Activated naive CD8-positive, alpha-beta T cell treated with anti-CD3 and anti-CD28 coated beads for 36 hours (primary cell): Measurements from ENCODE around the gene STIP1. TPM values are rescaled to one million over a fixed set of nuclear protein-coding genes. Genes with fewer than 3 reads are reported as not detected.
"Not testable (repeated sequence)": the region's sequence is repeated elsewhere in the genome, so short reads cannot be mapped to it uniquely, and the experiment has no call there.

Experiments used
- DNase-seq: peaks from one replicate; pipeline ENCODE4 v3.0.0; 2021
- H3K27ac Mint-ChIP-seq: one replicate; pipeline ENCODE4 v1.8.0; 2022; ENCODE audit warnings: mild to moderate bottlenecking, moderate library complexity, mixed read lengths
- H3K27me3 Mint-ChIP-seq: one replicate; pipeline ENCODE4 v1.8.0; 2022; ENCODE audit warnings: mild to moderate bottlenecking, mixed read lengths
- H3K36me3 Mint-ChIP-seq: one replicate; pipeline ENCODE4 v1.8.0; 2021; ENCODE audit warnings: mild to moderate bottlenecking, mixed read lengths
- H3K4me1 Mint-ChIP-seq: one replicate; pipeline ENCODE4 v1.8.0; 2021; ENCODE audit warnings: mixed read lengths
- H3K4me3 Mint-ChIP-seq: one replicate; pipeline ENCODE4 v1.8.0; 2022; ENCODE audit warnings: mild to moderate bottlenecking, moderate library complexity, mixed read lengths
- H3K9me3 Mint-ChIP-seq: one replicate; pipeline ENCODE4 v1.8.0; 2022; ENCODE audit warnings: mixed read lengths
- total RNA-seq, 2 experiments: library from RNA; stranded (reverse); gene quantifications; one replicate each; pipeline ENCODE4 v1.2.3, GENCODE V29; 2021

STIP1 gene
- total RNA-seq, 2 experiments from 2014 or later: 373 to 379 TPM

DNA sequence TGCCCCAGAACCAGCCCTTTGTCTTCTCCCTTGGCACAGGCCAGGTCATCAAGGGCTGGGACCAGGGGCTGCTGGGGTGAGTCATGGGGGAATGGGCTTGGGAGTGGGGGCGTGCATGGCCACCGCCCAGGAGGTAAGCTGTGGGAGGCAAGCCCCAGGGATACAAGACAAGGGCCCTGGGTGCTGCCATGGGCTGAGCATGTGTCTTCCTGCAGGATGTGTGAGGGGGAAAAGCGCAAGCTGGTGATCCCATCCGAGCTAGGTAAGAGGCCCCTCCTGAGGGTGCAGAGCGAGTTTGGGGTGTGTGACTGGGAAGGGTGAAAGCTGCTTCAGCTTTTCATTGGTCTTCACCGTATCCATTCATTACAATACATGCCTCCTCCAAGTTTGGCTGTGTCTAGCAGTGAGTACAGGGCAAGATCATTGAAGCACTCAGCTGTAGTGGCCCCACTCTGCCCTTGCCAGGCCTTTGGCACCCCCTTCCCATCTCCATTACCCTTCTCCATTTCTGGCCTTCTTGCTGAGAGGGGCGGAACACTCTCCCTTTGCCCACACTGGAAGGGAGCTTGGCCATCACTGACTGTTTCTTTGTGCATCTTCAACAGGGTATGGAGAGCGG, 57.4 kb downstream of the STIP1 start:
- H3K9me3 Mint-ChIP-seq: no peaks in the 10 kb centered on the region
- peak overlapping the region; percentile 95 for H3K4me3 Mint-ChIP-seq
- DNase-seq: no peak
- peaks cover 32% of the 10 kb centered on the region for H3K36me3 Mint-ChIP-seq
- no peaks in the 10 kb centered on the region for H3K27me3 Mint-ChIP-seq
- H3K4me1 Mint-ChIP-seq: peaks cover 37% of the 10 kb centered on the region
- peak overlapping the region; percentile 66 for H3K27ac Mint-ChIP-seq

DNA sequence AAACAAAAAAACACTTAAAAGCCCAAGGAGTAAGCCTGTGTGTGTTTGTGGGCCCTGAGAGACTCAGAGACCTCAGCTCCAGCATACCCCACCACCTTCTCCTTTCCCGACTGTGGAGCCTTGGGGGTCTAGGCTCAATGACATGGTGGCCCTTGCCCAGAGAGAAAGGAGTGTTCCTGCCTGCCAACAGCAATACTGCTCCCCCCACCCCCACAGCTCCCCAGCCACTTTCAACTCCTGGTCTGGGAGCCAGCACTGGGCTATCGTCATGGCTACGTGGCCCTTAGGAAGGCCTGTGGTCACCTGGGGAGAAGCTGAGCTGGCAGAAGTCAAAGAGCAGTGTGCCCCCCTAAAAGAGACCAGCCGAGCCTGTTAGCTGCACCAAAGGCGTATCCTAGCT, 58.1 kb downstream of the STIP1 start:
- no peak overlapping the region for H3K27ac Mint-ChIP-seq
- H3K4me1 Mint-ChIP-seq: peaks cover 33% of the 10 kb centered on the region
- H3K27me3 Mint-ChIP-seq: no peaks in the 10 kb centered on the region
- peaks cover 32% of the 10 kb centered on the region for H3K36me3 Mint-ChIP-seq
- H3K4me3 Mint-ChIP-seq: peak overlapping the region; percentile 48
- no peak for DNase-seq
- H3K9me3 Mint-ChIP-seq: no peaks in the 10 kb centered on the region

DNA sequence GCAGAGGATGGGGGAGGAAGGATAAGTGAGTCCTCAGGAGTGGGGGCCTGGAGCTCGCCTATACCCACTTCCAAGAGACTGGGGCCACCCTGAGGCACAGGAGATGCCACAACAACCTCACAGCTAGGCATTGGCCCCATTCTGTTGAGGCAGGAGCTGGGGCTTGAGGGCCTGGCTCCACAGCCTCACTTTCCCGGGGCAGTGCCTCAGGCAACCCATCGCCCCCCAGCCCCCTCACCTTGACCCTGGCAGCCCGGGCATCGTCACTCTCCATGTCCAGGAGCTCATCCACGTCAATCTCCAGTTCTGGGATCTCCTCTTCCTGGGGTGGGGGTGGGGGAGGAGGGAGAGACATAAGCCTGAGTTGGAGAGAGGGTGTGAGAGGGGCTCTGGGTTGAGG, 59.0 kb downstream of the STIP1 start:
- DNase-seq: no peak
- Mint-ChIP-seq H3K9me3 (no peaks in the 10 kb centered on the region), H3K27ac (peak overlapping the region; percentile 90), H3K27me3 (no peaks in the 10 kb centered on the region), H3K36me3 (peaks cover 29% of the 10 kb centered on the region), H3K4me3 (peak overlapping the region; percentile 91), H3K4me1 (peaks cover 27% of the 10 kb centered on the region)

DNA sequence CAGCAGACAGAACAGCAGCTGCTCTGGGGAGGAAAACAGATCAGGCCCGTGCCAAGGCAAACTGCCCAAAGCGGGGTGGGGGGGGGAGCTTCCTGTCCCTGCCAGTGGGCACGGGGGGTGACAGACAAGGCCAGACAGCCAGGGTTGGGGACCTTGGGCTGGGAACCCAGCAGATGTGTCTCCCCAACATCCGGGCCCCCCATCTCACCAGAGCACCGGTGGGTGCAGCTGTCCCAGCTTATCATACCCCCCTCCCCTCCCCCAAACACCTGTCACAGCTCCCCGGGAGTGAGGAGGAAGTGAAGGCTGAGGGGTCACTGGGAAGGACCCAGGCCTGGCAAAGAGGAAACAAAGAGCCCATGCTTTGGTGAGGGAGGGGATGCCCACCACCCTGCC, 59.4 kb downstream of the STIP1 start:
- no peak for DNase-seq
- Mint-ChIP-seq H3K27me3 (no peaks in the 10 kb centered on the region), H3K36me3 (peaks cover 26% of the 10 kb centered on the region), H3K27ac (peak overlapping the region; percentile 90), H3K9me3 (no peaks in the 10 kb centered on the region), H3K4me3 (peak overlapping the region; percentile 91), H3K4me1 (peaks cover 23% of the 10 kb centered on the region)

DNA sequence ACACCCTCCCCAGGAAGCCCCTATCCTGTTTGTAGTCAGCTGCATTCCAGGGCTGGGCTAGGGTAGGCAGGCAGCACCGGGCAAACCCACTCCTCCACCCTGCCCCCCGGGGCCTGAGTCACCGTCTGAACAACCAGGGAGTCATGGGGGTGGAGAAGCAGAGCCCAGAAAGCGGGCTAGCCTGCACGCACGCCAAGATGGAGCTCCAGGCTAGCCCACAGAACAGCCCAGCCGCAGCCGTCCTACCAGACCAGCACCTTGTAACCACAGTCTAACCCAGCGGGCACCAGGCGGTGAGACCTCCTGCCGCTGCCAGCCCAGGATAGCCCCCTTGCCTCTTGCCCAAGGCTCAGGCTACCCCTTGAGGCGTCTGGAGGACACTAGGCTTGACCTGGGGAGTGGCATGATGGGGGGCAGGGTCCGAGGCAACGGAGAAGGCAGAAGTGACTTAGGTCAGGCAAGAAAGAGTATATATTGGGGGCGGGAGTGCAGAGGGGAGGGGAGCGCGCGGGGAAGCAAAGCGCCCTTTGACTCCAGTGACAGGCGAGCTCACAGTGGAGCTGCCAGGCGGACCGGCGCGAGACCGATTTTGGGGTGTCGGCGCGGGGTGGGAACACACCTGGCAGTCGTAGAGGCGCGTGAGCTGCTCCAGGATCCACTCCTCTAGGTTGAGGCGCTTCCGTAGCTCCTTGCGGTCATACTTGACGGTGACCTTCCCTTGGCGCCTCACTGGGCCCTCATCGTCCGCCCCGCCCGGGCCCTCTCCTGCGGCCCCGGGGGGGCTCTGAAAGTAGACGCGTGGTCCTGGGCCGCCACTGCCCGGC, 60.0 kb downstream of the STIP1 start:
- H3K4me1 Mint-ChIP-seq: peaks cover 24% of the 10 kb centered on the region
- peak; percentile 79 for DNase-seq
- peak overlapping the region; percentile 90 for H3K27ac Mint-ChIP-seq
- H3K4me3 Mint-ChIP-seq: peak overlapping the region; percentile 91
- H3K36me3 Mint-ChIP-seq: peaks cover 23% of the 10 kb centered on the region
- no peaks in the 10 kb centered on the region for H3K9me3 Mint-ChIP-seq
- H3K27me3 Mint-ChIP-seq: no peaks in the 10 kb centered on the region

DNA sequence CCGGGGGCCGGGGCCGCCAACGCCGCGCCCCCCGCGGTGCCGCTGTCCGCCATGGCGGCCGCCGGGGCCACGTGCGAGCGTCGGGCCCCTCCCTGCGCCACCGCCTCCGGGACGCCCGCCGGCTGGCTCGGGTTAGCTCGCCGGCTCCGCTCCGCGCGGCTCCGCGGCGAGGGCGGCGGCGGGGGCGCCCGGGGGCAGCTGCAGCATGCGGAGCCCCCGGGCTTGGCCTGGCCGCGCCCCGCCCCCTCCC, 60.6 kb downstream of the STIP1 start:
- not testable (repeated sequence) for DNase-seq, H3K27ac Mint-ChIP-seq, H3K9me3 Mint-ChIP-seq, H3K27me3 Mint-ChIP-seq
- Mint-ChIP-seq H3K4me1 (peaks cover 24% of the 10 kb centered on the region), H3K36me3 (peaks cover 21% of the 10 kb centered on the region), H3K4me3 (peak overlapping the region; percentile 84)

DNA sequence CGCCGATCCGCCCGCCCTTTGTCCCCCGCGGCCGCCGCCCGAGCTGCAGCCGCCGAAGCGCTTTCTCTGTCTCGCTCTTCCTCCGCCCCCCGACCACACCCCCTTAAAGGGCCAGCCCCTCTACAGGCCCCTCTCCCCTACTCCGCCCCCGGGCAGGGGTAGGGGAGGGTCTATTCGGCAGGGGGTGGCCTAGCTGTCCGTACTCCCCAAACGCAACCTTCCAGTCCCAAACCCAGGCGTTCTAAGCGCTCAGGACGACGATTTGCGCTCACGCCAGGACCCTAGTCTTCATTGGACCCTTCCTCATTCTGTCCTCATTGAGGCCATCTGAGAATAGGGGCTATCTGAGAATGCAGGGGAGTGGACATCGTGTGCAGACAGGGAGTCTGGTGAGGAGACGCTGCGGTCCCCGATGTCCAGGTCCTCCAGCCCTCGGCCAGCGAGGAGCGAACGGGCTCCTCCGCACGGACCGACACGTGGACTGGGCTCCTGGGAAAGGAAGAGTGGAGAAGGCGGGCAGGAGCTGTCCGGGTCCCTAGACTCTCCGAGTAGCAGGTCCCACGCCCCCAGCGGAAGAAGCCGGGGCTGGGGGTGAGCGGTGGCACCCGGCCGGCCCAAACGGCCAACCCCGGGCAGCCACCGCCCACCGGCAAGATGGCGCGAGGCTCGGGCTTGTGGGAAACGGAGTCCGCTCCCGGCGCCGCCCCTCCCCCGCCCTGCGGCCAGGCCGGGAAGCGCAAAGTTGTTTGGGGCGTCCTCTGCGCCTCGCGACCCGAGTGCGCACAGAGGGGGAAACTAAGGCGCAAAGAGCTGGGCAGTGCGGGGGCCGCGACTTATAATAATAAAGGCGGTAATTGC, 61.1 kb downstream of the STIP1 start, which contains the start of gene PPP1R14B:
Gene PPP1R14B (minus strand): TSS at position 73 of the 858 bp plus-strand sequence. CDS start 270 bp downstream, outside the sequence.
- Mint-ChIP-seq H3K27ac (peak within 1 kb of the TSS; percentile 90), H3K4me1 (peaks cover 29% of the 10 kb centered on the region), H3K4me3 (peak within 1 kb of the TSS; percentile 91), H3K9me3 (no peaks in the 10 kb centered on the region), H3K27me3 (no peaks in the 10 kb centered on the region), H3K36me3 (peaks cover 21% of the 10 kb centered on the region)
- peak; percentile 85 for DNase-seq

DNA sequence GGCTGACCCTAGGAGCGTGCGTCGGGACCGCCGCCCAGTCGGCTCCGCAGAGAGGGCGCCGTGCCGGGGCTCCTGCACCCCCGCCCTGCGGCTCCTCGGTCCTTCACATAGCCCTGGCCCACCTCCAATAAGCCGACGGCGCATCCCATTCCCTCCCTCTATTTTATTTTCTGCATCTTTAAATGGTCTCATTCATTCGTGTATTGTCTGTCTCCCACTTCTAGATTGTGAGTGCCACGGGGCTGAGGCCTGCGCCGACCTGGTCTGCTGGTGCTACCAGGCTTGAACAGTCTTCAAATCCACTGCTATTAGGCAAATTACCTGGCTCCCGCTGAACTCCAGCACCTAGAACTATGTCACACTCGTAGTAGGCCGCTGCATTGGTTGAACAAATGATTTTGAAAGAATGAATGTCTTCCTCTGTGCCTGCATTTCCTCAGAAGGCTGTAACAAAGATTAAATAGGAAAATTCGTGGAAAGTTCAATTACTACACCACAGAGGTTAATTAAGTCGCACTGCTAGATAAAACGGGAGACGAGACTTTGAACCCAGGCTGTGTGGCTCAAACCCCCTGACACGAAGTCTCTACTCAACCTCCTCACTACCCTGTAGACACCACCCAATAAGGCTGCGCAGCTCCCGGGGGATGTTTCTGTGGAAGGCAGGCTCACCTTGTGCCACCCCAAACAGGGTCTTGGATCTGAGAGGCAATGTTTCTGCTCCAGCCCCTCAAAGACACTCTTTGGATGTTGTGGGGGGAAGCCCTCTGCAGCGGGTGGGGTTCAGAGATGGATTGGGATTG, 62.0 kb downstream of the STIP1 start:
- H3K9me3 Mint-ChIP-seq: no peaks in the 10 kb centered on the region
- no peak for DNase-seq
- H3K4me3 Mint-ChIP-seq: peak overlapping the region; percentile 48
- no peaks in the 10 kb centered on the region for H3K27me3 Mint-ChIP-seq
- H3K4me1 Mint-ChIP-seq: peaks cover 30% of the 10 kb centered on the region
- H3K36me3 Mint-ChIP-seq: peaks cover 15% of the 10 kb centered on the region
- H3K27ac Mint-ChIP-seq: no peak overlapping the region

DNA sequence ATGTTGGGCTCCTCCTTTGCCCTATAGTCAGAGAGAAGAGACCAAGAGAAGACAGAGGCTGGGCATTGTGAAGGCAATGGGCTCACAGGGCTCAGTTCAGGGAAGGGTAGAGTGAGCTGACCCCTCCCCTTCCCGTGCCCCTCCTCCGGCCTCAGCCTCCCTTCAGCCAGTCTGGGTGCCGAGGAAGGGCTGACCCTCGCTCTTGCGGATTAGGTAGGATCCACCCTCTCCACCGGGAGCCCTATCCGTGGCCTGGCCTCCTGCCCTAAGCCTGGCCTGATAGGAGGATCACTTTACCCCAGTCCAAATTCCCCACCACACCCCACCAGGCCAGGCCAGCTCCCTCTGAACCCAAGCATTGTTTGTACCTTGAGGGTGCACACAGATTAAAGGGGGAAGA, 62.6 kb downstream of the STIP1 start:
- H3K27ac Mint-ChIP-seq: no peak overlapping the region
- peaks cover 24% of the 10 kb centered on the region for H3K4me1 Mint-ChIP-seq
- no peak overlapping the region for H3K4me3 Mint-ChIP-seq

DNA sequence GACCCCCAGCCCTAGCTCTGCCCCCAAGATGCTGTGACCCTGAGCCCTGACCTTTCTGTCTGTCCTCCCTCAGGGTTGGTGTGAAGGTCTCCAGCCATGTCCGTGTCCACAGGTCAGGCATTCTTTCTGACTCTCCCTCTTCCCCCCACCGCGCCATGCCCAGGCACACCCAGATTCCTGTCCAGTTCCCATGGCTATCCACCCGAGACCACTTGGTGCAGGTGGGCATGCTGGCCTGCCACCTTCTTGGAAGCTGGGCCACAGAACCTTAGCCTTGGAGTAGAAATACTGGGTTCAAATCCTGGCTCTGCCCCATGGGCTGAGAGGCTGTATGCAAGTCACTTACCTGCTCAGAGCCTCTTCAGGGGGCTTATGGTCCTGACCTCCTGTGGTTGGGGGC, 63.1 kb downstream of the STIP1 start:
- no peaks in the 10 kb centered on the region for H3K9me3 Mint-ChIP-seq
- no peaks in the 10 kb centered on the region for H3K27me3 Mint-ChIP-seq
- H3K27ac Mint-ChIP-seq: no peak overlapping the region
- H3K4me3 Mint-ChIP-seq: no peak overlapping the region
- peaks cover 19% of the 10 kb centered on the region for H3K4me1 Mint-ChIP-seq
- peaks cover 7% of the 10 kb centered on the region for H3K36me3 Mint-ChIP-seq
- no peak for DNase-seq

More for the DNA sequence above, 62.6 kb downstream of the STIP1 start:
- no peak for DNase-seq
- H3K9me3 Mint-ChIP-seq: no peaks in the 10 kb centered on the region
- no peaks in the 10 kb centered on the region for H3K27me3 Mint-ChIP-seq
- H3K36me3 Mint-ChIP-seq: peaks cover 10% of the 10 kb centered on the region

DNA sequence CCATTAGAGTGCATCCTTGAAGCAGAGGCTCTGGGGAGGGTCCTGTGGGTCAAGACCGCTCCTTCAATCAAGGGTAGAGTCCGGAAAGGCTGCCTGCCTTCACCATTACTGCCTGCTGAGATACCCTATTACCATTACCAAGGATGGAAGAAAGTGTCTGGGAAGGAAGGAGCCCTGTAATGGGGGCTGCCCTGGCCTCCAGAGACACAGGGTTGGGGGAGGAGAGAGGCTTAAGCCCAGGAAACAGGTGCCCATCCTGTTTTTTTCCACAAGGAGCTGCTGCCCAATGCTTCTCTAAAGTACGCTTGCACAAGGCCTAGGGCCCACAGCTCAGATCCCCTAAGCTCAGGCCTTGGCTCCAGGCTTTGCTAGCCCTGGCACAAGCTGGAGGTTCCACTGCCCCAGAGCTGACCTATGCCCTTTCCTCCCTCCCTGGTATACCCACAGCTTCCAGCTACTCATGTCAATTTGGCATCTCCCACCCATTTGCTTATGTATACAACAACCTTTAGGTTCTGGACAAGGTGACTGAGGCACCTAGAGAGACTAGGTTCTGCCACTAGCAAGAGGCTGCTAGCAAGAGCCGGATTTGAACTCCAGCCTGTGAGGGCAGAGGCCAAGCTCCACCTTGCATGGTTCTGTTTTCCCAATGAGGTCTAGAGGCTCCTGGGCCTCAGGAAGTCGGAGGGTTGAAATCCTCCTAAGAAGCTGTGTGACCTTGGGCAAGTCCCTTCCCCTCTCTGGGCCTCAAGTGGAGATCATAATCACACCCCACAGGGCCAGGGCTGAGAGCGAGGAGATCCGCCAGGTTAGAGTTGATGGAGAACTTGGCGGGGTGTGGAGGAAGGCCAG, 63.8 kb downstream of the STIP1 start:
- Mint-ChIP-seq H3K36me3 (peaks cover 7% of the 10 kb centered on the region), H3K4me1 (peaks cover 16% of the 10 kb centered on the region), H3K27me3 (no peaks in the 10 kb centered on the region), H3K27ac (no peak overlapping the region), H3K9me3 (no peaks in the 10 kb centered on the region), H3K4me3 (no peak overlapping the region)
- no peak for DNase-seq

DNA sequence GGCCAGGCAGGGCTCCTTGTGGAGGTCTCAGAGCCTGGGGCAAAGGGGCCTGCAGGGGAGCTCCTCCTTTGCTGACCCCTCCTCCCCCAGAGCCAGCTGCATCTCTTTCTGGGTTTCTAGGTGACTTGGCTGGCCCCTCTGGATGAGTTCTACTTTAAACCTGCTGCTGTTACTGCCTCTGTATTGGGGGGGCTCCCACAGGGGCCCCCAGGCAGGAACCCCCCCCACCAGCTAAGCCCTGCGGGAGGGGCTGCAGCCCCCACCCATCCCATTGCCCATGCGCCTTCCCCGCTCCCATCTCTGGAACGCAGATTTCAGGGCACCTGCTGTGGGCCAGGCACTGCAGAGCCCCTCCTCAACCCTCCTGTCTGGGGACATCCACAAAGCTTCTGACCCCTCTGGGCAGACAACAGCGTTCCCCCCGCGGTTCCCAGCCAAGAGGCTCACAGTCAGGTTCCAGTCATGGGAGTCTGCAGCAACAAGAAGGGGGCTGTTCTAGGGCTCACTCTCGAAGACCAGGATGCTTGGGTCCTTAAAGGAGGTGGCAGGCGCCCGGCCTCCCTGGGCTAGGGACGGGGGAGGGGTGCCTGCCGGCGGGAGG, 64.5 kb downstream of the STIP1 start:
- no peaks in the 10 kb centered on the region for H3K9me3 Mint-ChIP-seq
- H3K27me3 Mint-ChIP-seq: no peaks in the 10 kb centered on the region
- peaks cover 16% of the 10 kb centered on the region for H3K4me1 Mint-ChIP-seq
- no peak overlapping the region for H3K27ac Mint-ChIP-seq
- H3K4me3 Mint-ChIP-seq: peak overlapping the region; percentile 79
- peaks cover 6% of the 10 kb centered on the region for H3K36me3 Mint-ChIP-seq
- no peak for DNase-seq

DNA sequence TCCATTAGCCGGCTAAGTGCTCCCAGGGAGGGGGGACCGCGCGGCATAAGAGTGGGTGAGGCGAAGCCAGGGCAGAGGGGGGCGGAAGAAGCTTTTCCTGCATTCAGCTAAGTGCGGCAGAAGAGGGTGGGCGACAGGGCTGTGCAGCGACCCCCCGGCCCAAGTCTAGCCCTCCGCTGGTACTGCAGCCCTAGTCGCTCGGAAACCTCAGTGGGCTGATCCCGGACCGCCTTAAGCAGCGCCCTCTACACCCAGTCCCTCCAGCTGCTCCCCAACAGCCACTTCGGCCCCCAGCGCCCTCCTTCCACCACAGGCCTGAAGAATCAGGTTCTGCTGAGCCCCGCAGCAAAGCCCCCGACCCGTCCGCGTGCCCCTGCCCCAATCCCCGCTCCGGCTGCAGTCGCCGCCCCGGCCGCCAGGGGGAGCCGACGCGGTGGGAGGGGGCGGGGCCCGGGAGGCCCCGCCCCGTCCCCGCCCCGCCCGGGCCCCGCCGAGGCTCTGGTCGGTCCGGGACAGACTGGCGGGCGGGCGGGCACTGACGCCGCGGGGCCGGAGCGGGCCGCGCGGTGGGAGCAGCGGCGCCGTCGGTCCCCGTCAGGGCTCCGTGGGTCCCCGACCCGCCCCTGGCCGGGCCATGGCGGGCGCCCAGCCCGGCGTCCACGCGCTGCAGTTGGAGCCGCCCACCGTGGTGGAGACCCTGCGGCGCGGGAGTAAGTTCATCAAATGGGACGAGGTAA, 65.2 kb downstream of the STIP1 start, which contains the start of gene PLCB3:
Gene PLCB3 (plus strand): TSS at position 515 of the 737 bp plus-strand sequence. CDS start 120 bp downstream, at position 635.
- Mint-ChIP-seq H3K9me3 (no peaks in the 10 kb centered on the region), H3K4me3 (peak within 1 kb of the TSS; percentile 91), H3K27ac (peak within 1 kb of the TSS; percentile 11), H3K4me1 (peaks cover 16% of the 10 kb centered on the region), H3K36me3 (no peaks in the 10 kb centered on the region), H3K27me3 (no peaks in the 10 kb centered on the region)
- peak; percentile 63 for DNase-seq
